Esophagus squamous epithelium (tissue), 4 donors: ENCODE results near the gene RPTOR.

Source experiments
- POLR2A ChIP-seq, 4 donors: fragments of 450-650 bp; IDR thresholded peaks; one replicate each; pipeline ENCODE4 v1.6.1; 2017; ENCODE audit warnings: antibody characterized with exemption in 4 of 4, mild to moderate bottlenecking in 4 of 4, moderate library complexity in 3 of 4
- TF ChIP-seq, protein P1 (sequence below), 6 experiments: fragments of 450-650 bp in 4 of 6; fragments of 200-600 bp in 2 of 6; sonication (generic) in 2 of 6; IDR thresholded peaks; one replicate each; pipeline ENCODE4 v1.5.1; 2016 to 2019; ENCODE audit warnings: antibody characterized with exemption in 6 of 6, mild to moderate bottlenecking in 4 of 6, moderate library complexity in 4 of 6

DNA sequence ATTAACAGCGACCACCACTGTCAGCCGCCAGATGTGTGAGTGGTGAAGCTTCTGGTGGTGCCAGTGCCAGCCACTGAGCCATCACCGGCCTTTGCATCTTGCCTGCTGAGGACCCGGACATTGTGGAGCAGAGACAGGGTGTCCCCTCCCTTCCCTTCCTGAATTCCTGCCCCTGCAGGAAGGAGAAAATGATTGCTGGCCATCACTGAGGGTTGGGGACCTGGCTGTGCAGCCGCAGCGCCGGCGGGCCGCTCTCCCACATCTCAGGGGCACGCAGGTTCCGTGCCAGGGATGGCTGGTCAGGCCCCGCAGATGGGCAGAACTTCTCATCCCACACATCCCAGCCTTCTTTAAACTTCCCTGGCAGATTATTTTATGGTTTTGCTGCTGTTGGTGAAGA, 56.5 kb downstream of the RPTOR start:
- no peak for TF ChIP-seq POLR2A (IDR thresholded peaks at IDR 0.05)
- TF ChIP-seq, protein P1, sequence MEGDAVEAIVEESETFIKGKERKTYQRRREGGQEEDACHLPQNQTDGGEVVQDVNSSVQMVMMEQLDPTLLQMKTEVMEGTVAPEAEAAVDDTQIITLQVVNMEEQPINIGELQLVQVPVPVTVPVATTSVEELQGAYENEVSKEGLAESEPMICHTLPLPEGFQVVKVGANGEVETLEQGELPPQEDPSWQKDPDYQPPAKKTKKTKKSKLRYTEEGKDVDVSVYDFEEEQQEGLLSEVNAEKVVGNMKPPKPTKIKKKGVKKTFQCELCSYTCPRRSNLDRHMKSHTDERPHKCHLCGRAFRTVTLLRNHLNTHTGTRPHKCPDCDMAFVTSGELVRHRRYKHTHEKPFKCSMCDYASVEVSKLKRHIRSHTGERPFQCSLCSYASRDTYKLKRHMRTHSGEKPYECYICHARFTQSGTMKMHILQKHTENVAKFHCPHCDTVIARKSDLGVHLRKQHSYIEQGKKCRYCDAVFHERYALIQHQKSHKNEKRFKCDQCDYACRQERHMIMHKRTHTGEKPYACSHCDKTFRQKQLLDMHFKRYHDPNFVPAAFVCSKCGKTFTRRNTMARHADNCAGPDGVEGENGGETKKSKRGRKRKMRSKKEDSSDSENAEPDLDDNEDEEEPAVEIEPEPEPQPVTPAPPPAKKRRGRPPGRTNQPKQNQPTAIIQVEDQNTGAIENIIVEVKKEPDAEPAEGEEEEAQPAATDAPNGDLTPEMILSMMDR (IDR thresholded peaks at IDR 0.05), result no peak
